Motor neuron (in vitro differentiated cells): ENCODE measurements around the gene NBAS. TPM values are rescaled to one million over a fixed set of nuclear protein-coding genes. Genes with fewer than 3 reads are reported as not detected.

Experiments
- ATAC-seq, 8 experiments: fragments of 200-7000 bp; cut with Tn5 transposase; replicated peaks in 6 of 8; 2 replicates each; pipeline ENCODE4 v1.8.0; 2021; ENCODE audit warnings: mild to moderate bottlenecking in 8 of 8, moderate library complexity in 8 of 8
- H3K27ac ChIP-seq, 2 donors: fragments of 250-450 bp; sonication (Bioruptor Pico); 2 replicates each; pipeline ENCODE4 v1.9.0; 2021; ENCODE audit warnings: antibody characterized with exemption in 2 of 2, mild to moderate bottlenecking in 2 of 2, moderate library complexity in 1 of 2
- H3K4me1 ChIP-seq, 2 donors: fragments of 250-450 bp; sonication (Bioruptor Pico); replicated peaks in 1 of 2; 2 replicates each; pipeline ENCODE4 v1.6.1; 2021; ENCODE audit warnings: antibody characterized with exemption in 2 of 2, mild to moderate bottlenecking in 2 of 2, moderate library complexity in 1 of 2
- H3K4me3 ChIP-seq, 5 donors: fragments of 250-450 bp; sonication (Bioruptor Pico); 2 replicates each; pipeline ENCODE4 v1.9.0; 2021; ENCODE audit warnings: antibody characterized with exemption in 5 of 5, mild to moderate bottlenecking in 5 of 5, moderate library complexity in 4 of 5
- WGBS, 10 experiments: fragments of 450-650 bp; shearing (Covaris generic); methylation state at CpG; one replicate each; pipeline ENCODE4 v1.0.0; 2022; 5-methylcytosine and 5-hydroxymethylcytosine counted together
- in situ Hi-C, 9 experiments: fragments of 400-800 bp; cut with MboI; loops; one replicate each; pipeline ENCODE4 v1.15.0; 2021; ENCODE audit warnings: low sequenced_read_pairs in 9 of 9, low pct_unique_long_range_greater_than_20kb in 2 of 9; ENCODE audit not compliant: unreplicated experiment in 9 of 9
- total RNA-seq, 8 experiments: library from RNA; unstranded; fragments of 300-600 nt; gene quantifications; 2 replicates each; pipeline versions ENCODE4 v1.2.3 to v1.2.4, GENCODE V29; 2022

Gene NBAS
- total RNA-seq, 8 experiments from 2014 or later: 40.4 to 90.0 (median 71.7) TPM

DNA sequence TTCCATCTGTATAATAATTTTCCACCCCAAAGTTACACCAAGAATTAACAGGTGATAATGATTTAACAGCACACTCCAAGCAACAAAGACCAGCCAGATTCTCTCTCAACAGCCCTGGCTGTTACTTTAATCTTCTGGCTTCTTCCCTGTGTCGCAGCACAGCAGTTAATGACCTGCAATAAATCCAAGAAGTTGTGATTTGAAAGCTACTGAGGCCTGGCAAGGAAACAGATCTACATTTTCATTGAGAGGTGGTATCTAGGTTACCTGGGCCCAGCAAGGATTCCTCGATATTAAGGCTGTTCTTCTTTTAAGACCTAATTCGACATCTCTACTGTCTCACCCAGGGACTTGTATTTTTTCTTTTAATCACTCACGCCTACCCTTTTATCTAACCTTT lies 433.8 kb downstream of the NBAS start:
- Histone ChIP-seq H3K27ac (no peak overlapping the region), H3K4me3 (no peak overlapping the region), H3K4me1 (peaks cover 9 to 10% of the 10 kb centered on the region in 2 donors)
- WGBS, 10 experiments: 13 to 63% (median 35%) methylated on average over 1 to 4 of the region's 4 CpGs; no CpG with 5 or more reads in 1 of the 10 experiments
- in situ Hi-C loops: no loop called here
- ATAC-seq: peak in 4 of 8 experiments; percentile 49 to 80 (median 57)

DNA sequence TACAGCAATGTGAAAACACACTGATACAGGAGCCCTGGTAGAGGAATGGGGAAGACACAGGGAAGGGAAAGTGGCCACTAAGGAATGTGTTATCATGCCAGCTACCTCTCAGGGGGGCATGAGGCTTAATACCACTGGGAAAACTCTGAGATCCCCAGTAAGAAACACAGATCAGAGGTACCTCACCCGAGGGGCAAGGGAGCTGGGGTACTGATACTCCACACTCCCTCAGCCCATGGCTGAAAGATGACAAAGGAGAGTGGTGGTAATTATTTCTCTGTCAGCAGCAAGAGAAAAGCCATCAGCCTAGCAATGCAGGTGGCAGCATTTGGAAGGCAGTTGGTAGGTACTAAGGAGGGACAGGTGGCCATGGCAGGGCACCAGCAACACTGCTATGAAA lies 434.8 kb downstream of the NBAS start:
- WGBS, 10 experiments: 0 to 100% (median 50%) methylated on average over 1 of the region's 1 CpG; no CpG with 5 or more reads in 7 of the 10 experiments
- Histone ChIP-seq H3K4me3 (no peak overlapping the region), H3K27ac (no peak overlapping the region), H3K4me1 (peaks cover 9 to 10% of the 10 kb centered on the region in 2 donors)
- ATAC-seq: no peak
- in situ Hi-C loops: no loop called here

DNA sequence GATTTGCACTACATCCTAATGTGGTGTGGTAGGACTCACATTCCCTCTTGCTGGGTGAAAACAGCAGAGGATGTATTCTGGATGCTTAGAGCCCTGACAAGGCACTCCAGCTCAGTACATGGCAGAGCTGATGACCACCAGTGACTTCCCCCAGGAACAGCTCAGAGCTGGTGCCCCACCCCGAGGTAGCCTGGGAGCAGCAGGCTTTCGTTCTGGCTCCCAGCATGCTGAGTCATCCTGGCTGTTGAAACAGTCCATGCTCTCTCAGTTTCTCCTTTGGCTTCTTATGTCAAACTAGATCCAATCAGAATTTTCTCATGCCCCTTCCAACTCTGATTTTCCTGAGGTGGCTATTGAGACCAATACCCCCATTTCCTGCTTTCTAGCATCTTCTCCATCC lies 438.2 kb downstream of the NBAS start:
- Histone ChIP-seq H3K4me1 (peaks cover 21 to 24% of the 10 kb centered on the region in 2 donors), H3K4me3 (no peak overlapping the region), H3K27ac (no peak overlapping the region)
- 0 to 80% methylated on average over 1 to 2 of the region's 2 CpGs; no CpG with 5 or more reads in 8 of the 10 experiments for WGBS, 10 experiments
- in situ Hi-C loops: no loop called here
- ATAC-seq: peak in 2 of 8 experiments; percentile 70 to 81

DNA sequence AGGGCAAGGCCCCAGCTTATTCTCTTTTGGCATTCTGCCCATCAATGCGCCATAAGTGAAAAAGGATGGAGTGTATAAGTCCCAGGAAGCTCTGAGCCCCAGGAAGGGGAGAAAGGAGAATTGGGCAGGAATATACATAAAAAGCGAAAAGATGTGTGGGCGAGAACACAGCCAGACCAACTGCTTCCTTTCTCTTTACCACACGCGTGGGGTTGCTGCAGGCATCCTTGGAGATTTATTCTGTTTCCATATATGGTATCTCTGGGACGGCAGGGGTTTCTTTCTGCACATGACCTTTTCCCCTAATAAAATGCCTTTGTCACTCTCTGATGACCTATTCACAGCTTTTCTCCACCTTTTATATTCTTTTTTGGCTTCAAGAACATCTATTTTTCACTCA lies 440.5 kb downstream of the NBAS start:
- in situ Hi-C loops: no loop called here
- Histone ChIP-seq H3K27ac (no peak overlapping the region), H3K4me3 (no peak overlapping the region), H3K4me1 (peaks cover 10 to 19% of the 10 kb centered on the region in 2 donors)
- WGBS, 10 experiments: 20 to 78% (median 59%) methylated on average over 1 to 5 of the region's 6 CpGs; no CpG with 5 or more reads in 2 of the 10 experiments
- no peak for ATAC-seq

DNA sequence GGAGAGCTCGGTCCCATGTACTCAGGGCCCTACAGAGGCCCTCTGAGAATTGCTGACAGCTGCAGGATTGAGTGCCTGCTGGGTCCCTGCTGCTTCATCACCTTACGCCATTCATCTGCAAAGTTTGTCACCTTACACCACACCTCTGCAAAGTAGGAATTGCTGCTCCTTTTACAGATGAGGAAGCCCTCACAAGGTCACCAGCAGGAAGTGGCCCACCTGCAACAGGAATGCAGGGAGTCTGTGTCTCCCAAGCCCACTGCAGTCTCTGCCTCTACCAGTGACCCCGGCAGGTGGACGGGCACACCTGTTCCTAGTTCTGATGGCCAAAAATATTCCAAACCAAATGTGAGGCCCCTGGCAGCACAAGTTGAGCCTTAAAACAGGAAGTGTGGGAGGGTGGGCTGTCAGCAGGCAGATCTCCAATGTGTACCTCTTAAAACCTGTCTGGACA lies 441.4 kb downstream of the NBAS start:
- WGBS, 10 experiments: 60 to 100% (median 100%) methylated on average over 1 to 2 of the region's 4 CpGs; no CpG with 5 or more reads in 6 of the 10 experiments
- ATAC-seq: no peak

DNA sequence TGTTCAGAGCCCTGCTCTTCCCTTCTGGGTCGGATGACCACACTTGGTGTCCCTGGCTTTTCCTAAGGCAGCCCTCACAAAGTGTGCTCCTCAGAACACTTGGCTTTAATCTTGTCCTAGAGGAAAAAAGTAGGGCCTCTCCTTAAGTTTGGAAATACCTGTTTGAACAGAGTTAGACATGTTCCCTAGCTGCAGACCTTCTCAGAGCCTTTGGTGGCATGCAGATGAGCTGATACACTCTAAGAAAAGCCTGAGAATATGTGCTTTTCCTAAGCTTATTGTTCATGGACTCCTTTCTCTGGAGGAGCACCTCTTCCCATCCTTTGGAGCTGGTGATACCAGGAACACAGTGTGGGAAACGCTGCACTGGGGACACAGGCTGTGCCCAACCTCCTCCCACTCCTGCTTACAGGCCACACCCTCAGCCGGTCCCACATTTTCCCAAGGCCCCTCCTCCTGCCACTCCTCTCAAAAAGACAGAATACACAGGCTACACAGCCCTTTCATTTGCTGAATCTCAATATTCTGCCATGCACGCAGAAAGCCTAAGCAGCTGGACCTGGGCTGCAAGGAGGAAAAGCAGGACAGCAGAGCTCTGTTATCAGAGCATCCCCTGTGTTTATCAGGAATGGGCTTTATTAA lies 443.6 kb downstream of the NBAS start:
- in situ Hi-C loops: no loop called here
- ATAC-seq: peak in 7 of 8 experiments; percentile 25 to 71 (median 64)
- 17 to 80% (median 50%) methylated on average over 1 to 3 of the region's 4 CpGs; no CpG with 5 or more reads in 1 of the 10 experiments for WGBS, 10 experiments

More for the DNA sequence above, 441.4 kb downstream of the NBAS start:
- Histone ChIP-seq H3K4me1 (peaks cover 10 to 19% of the 10 kb centered on the region in 2 donors), H3K27ac (no peak overlapping the region), H3K4me3 (no peak overlapping the region)
- in situ Hi-C loops: no loop called here

More for the DNA sequence above, 443.6 kb downstream of the NBAS start:
- peak overlapping the region in 1 of 2 donors; percentile 5 for H3K27ac ChIP-seq
- H3K4me1 ChIP-seq: peaks cover 10 to 19% of the 10 kb centered on the region in 2 donors
- no peak overlapping the region for H3K4me3 ChIP-seq

Other genes with a start within 250 kb of the NBAS start
- gene DDX1, start 30.5 kb upstream of the NBAS start, total RNA-seq: 100 to 1,000 TPM in 3 of 8 experiments, 10 to 100 TPM in 5; 64.3 to 139 (median 88.9) TPM